Mesodermal cell (in vitro differentiated cells): ENCODE data around the gene KIF3B.
A peak's percentile ranks its signal among the peaks of the same experiment; 100 is the strongest.
"Not testable (repeated sequence)": the region's sequence is repeated elsewhere in the genome, so short reads cannot be mapped to it uniquely, and the experiment has no call there.

ENCODE experiments used
- H3K27ac ChIP-seq: 2 replicates; pipeline ENCODE4 v1.7.0; 2013; ENCODE audit warnings: mild to moderate bottlenecking, low read depth, low read length, moderate library complexity; ENCODE audit not compliant: severe bottlenecking
- H3K36me3 ChIP-seq: 2 replicates; pipeline ENCODE4 v1.7.1; 2013; ENCODE audit warnings: mild to moderate bottlenecking, low read length, moderate library complexity; ENCODE audit not compliant: control insufficient read depth, insufficient read depth
- H3K4me1 ChIP-seq: one replicate; pipeline ENCODE4 v1.7.1; 2013; ENCODE audit warnings: mild to moderate bottlenecking, low read length; ENCODE audit not compliant: insufficient read depth, control insufficient read depth, poor library complexity, severe bottlenecking
- H3K4me3 ChIP-seq: 2 replicates; pipeline ENCODE4 v1.7.0; 2013; ENCODE audit warnings: low read length, control low read depth, mild to moderate bottlenecking; ENCODE audit not compliant: insufficient read depth, poor library complexity, severe bottlenecking; ENCODE audit errors: extremely low read depth
- H3K9me3 ChIP-seq: 2 replicates; pipeline ENCODE4 v1.7.1; 2013; ENCODE audit warnings: mild to moderate bottlenecking, low read length, moderate library complexity; ENCODE audit not compliant: control insufficient read depth
- WGBS, 2 experiments: methylation state at CpG; one replicate each; pipeline ENCODE4 v1.1.5; 2013; ENCODE audit warnings: missing lambda C conversion rate in 2 of 2; ENCODE audit not compliant: insufficient coverage in 2 of 2; 5-methylcytosine and 5-hydroxymethylcytosine counted together

Gene KIF3B

DNA sequence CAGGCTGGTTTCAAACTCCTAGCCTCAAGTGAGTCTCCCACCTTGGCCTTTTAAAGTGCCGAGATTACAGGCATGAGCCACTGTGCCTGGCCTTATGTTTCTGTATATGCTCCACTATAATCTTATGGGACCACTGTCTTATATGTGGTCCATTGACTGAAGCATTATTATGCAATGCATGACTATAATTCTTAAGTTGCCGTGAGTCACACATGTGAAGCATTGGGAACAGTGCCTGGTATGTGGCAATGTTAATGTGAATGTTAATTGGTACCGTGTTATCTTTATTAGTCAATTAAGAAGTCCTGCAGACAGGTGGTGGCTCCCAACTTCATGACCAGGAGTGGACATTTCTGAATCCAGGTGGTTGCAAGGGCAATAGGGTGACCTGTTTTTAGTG lies 66.0 kb downstream of the KIF3B start:
- Histone ChIP-seq H3K9me3 (no peaks in the 10 kb centered on the region), H3K36me3 (no peaks in the 10 kb centered on the region), H3K4me1 (no peaks in the 10 kb centered on the region), H3K4me3 (no peak overlapping the region), H3K27ac (no peak overlapping the region)
- WGBS, 2 experiments: 92 to 100% methylated on average over 2 of the region's 3 CpGs

DNA sequence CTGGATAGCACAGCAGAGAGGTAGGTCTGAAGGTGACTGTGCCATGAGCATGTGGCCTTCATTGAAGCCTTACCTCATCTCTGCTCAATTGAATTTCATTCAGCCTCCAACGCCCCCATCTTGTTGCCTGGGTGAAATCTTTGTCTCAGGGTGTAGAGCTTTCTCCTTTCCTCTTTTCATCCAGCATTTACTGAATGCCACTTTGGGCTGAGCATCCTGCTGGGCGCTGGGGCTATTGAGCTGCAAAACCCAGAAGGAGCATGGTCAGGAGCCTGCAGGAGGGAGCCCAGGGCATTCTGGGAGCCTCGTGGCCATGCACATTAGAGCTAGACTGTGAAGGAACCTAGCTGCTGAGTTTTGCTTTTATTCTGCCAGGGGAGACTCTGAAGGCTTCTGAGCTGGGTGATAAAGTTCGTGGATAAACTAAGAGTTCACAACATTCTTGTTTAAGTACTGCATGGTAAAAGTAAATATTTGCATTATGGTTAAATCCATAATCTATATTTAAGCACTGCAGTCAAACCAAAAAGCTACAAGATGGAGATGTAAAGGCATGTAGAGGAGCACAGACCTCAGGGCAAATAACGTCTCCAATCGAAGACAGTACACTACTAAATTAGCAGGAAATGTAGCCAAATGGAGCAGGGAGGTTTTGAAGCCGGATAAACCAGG lies 67.5 kb downstream of the KIF3B start:
- Histone ChIP-seq H3K36me3 (no peaks in the 10 kb centered on the region), H3K4me3 (no peak overlapping the region), H3K27ac (no peak overlapping the region), H3K4me1 (no peaks in the 10 kb centered on the region), H3K9me3 (no peaks in the 10 kb centered on the region)
- WGBS, 2 experiments: 15 to 59% methylated on average over 2 to 5 of the region's 7 CpGs

DNA sequence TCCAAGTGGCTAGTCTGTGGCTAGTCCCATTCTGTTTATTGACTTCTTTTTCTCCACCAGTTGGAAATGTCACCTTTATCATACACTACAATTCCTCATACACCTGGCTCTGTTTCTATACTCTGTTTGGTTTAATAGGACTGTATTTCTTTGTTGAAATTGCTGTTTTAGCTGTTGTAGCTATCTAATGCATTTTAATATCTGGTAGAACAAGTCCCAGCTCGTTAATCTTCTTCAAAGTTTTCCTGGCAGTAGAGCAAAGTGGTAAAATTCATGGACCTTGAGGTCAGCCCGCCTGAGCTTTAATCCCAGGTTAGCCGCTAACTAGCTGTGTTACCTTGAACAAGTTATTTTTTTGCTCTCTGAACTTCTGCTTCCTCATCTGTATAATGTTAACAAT lies 70.8 kb downstream of the KIF3B start:
- 88 to 90% methylated on average over 2 to 3 of the region's 3 CpGs for WGBS, 2 experiments
- Histone ChIP-seq H3K27ac (no peak overlapping the region), H3K9me3 (no peaks in the 10 kb centered on the region), H3K4me3 (no peak overlapping the region), H3K36me3 (no peaks in the 10 kb centered on the region), H3K4me1 (no peaks in the 10 kb centered on the region)

DNA sequence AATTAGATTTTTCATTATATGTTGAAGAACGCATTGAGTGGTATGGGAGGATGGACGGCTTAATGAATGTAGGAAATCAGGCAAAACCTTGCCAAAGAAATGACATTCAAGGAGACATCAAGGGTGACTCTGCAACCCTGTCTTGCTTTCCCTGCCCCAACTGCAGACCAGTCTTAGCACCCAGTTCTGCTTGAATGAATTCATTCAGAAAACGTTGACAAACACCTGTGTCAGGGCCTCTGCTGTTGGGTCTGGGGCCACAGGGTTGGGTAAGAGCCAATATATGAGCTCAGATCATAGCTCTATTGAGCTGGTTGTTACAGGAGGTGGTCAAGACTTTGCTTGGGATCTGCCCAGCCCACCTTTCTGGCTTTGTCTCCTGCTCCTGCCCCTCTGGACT lies 73.0 kb downstream of the KIF3B start:
- 91 to 100% methylated on average over 3 of the region's 3 CpGs for WGBS, 2 experiments
- peaks cover 4% of the 10 kb centered on the region for H3K9me3 ChIP-seq

GRCh38 chr20:32352121-32352720 lies 74.8 kb downstream of the KIF3B start:
- 71 to 90% methylated on average over 2 of the region's 3 CpGs for WGBS, 2 experiments

More for the DNA sequence above, 73.0 kb downstream of the KIF3B start:
- Histone ChIP-seq H3K4me1 (peaks cover 5% of the 10 kb centered on the region), H3K36me3 (no peaks in the 10 kb centered on the region), H3K4me3 (no peak overlapping the region), H3K27ac (no peak overlapping the region)

DNA sequence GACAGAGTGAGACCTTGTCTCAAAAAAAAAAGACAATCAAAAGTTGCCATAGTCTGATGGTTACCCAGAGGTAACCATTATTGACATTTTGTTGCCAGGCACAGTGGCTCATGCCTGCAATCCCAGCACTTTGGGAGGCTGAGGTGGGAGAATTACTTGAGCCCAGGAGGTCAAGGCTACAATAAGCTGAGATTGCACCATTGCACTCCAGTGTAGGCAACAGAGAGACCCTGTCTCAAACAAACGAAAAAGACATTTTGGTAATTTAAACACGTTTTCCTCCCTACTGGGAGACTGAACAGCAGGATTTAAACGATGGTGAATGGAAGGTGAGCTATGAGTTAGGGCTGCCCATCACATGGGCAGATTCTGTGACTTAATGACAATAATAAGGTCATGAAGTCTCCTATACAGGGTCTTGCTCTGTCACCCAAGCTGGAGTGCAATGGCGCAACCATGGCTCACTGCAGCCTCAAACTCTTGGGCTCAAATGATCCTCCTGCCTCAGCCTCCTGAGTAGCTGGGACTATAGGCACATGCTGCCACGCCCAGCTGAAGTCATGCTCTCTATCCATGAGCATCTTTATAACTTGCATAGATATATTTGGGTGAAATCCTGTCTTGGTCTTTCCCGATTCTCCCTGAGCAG lies 76.5 kb downstream of the KIF3B start:
- Histone ChIP-seq H3K27ac (no peak overlapping the region), H3K36me3 (no peaks in the 10 kb centered on the region), H3K9me3 (peaks cover 9% of the 10 kb centered on the region), H3K4me3 (no peak overlapping the region), H3K4me1 (peaks cover 22% of the 10 kb centered on the region)
- WGBS, 2 experiments: 80 to 92% methylated on average over 4 to 6 of the region's 6 CpGs

More at GRCh38 chr20:32352121-32352720, 74.8 kb downstream of the KIF3B start:
- no peaks in the 10 kb centered on the region for H3K36me3 ChIP-seq
- H3K27ac ChIP-seq: no peak overlapping the region
- peaks cover 9% of the 10 kb centered on the region for H3K9me3 ChIP-seq
- H3K4me1 ChIP-seq: peaks cover 20% of the 10 kb centered on the region
- no peak overlapping the region for H3K4me3 ChIP-seq

DNA sequence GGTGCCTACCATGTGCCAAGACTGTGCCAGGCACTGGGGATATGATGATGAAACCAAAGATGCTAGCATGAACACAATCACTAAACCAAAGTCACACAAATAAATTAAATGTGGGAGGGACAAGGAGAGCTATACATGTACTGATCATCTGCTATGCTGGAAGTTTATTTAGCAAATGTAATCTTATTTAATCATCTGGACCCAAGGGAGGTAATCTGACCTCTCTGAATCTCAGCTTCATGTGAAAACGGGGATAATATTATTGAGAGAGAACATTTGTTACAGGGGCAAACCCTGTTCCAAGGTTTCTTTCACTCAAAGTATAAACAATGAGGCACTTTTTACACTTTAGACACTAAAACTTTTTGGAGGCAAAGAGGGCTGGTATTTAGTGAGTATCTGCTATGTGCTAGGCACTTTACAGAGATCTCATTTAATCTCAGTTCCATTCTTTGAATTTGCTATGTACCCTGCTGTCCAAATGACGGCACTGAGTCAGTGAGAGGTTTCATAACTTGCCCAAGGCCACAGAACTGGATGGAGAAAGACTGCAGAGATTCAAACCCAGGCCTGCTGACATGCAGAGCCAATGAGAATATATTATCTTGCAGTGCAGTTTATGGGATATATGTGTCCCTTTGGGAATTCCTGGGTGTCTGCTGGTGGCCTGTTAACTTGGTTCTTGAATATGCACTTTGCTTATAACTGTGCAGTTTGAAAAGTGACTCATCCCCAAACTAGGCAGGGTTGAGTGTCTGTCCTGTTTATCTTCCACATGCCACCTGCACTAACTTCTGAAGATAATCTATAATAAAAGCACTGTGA lies 77.4 kb downstream of the KIF3B start:
- no peak overlapping the region for H3K4me3 ChIP-seq
- 92 to 100% methylated on average over 1 of the region's 2 CpGs for WGBS, 2 experiments
- H3K4me1 ChIP-seq: peaks cover 22% of the 10 kb centered on the region
- H3K27ac ChIP-seq: peak overlapping the region; percentile 45
- no peaks in the 10 kb centered on the region for H3K36me3 ChIP-seq
- H3K9me3 ChIP-seq: peaks cover 9% of the 10 kb centered on the region

DNA sequence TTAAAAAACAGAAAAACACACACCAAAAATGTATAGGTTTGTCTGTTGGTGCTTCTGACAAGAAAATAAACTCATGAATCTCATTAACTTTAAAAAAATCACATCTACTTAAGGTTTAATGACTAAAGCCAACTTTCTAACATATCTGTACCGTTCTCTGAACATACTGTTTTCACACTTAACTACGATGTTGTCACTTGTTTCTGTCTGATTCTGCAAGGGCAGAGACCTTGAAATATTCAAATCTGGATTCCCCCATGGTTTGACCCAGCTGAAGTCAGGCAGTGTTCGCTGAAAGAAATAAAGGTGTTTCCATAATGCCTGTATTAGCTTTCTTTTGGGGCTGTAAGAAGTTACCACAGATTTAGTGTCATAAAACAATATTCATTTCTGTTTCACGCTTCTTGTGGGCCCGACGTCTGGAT lies 78.0 kb downstream of the KIF3B start:
- Histone ChIP-seq H3K27ac (peak overlapping the region; percentile 45), H3K4me1 (peaks cover 25% of the 10 kb centered on the region), H3K9me3 (peaks cover 9% of the 10 kb centered on the region), H3K4me3 (no peak overlapping the region), H3K36me3 (peaks cover 4% of the 10 kb centered on the region)
- 85 to 89% methylated on average over 3 of the region's 6 CpGs for WGBS, 2 experiments

- peaks cover 11% of the 10 kb centered on the region for H3K36me3 ChIP-seq
- H3K4me1 ChIP-seq: peaks cover 25% of the 10 kb centered on the region
- not testable (repeated sequence) for H3K9me3 ChIP-seq, H3K4me3 ChIP-seq, H3K27ac ChIP-seq
- WGBS, 2 experiments: 86 to 93% methylated on average over 3 to 4 of the region's 7 CpGs
These were observed 78.6 kb downstream of the KIF3B start for GRCh38 chr20:32355907-32356621.
